HCT116 (cell line): ENCODE measurements around the gene TFDP1. TPM values are rescaled to one million over a fixed set of nuclear protein-coding genes. Genes with fewer than 3 reads are reported as not detected.

ENCODE experiments used
- ATAC-seq: fragments of 200-7000 bp; cut with Tn5 transposase; 2 replicates; pipeline ENCODE4 v1.9.1; 2020; ENCODE audit warnings: mild to moderate bottlenecking, moderate library complexity
- BruUV-seq: library from RNA; stranded (reverse); fragments of 400-500 nt; replicated peaks from 2 replicates; lab custom pipeline; 2021; lab: Mats Ljungman, UMichigan
- CTCF ChIA-PET: fragments of 300-600 bp; sonication (Branson Sonifier 250); formaldehyde crosslinking; loops from one replicate; lab custom pipeline; 2021; ENCODE audit warnings: antibody characterized with exemption; lab: Charles Lee
- POLR2A ChIA-PET: fragments of 300-600, 350-600 bp; sonication (Branson Sonifier 250); formaldehyde crosslinking; loops from one replicate; lab custom pipeline; 2021; ENCODE audit warnings: antibody characterized with exemption; lab: Charles Lee
- RAD21 ChIA-PET, 2 experiments: fragments of 300-600 bp; sonication (Branson Sonifier 250); formaldehyde crosslinking; loops; one replicate each; lab custom pipeline; 2023; ENCODE audit warnings: low total read pairs in 2 of 2; ENCODE audit not compliant: uncharacterized antibody in 2 of 2, unreplicated experiment in 2 of 2, low non-redundant PET in 1 of 2; lab: Charles Lee
- DNase-seq: peaks from one replicate; pipeline ENCODE4 v3.0.0-alpha.2; 2010; ENCODE audit warnings: low read depth, low spot score
- H2AFZ ChIP-seq: fragments of 200-600 bp; shearing (Covaris generic), sonication (generic); 2 replicates; pipeline ENCODE4 v1.6.1; 2017; ENCODE audit warnings: low read depth, mixed run types, mixed read lengths, antibody characterized with exemption, low read length; ENCODE audit not compliant: poor library complexity, severe bottlenecking
- H3K27ac ChIP-seq: 2 replicates; pipeline ENCODE4 v1.5.1; 2012; ENCODE audit warnings: low read depth, low read length
- H3K27me3 ChIP-seq: fragments of 200-600 bp; sonication (generic); 2 replicates; pipeline ENCODE4 v1.6.1; 2016; ENCODE audit warnings: mixed run types, low read length, mixed read lengths; ENCODE audit not compliant: insufficient read depth
- H3K36me3 ChIP-seq, 2 experiments: fragments of 200-500 bp in 1 of 2; fragments of 200-600 bp in 1 of 2; sonication (Bioruptor generic) in 1 of 2; sonication (generic) in 1 of 2; 2 replicates each; pipeline versions ENCODE4 v1.5.1 to v1.6.1; 2014 to 2016; ENCODE audit warnings: low read length in 2 of 2, inconsistent platforms in 1 of 2, mixed read lengths in 1 of 2, mixed run types in 1 of 2; ENCODE audit not compliant: insufficient read depth in 2 of 2, control insufficient read depth in 1 of 2
- H3K4me1 ChIP-seq, 2 experiments: fragments of 200-600 bp in 1 of 2; sonication (generic) in 1 of 2; 2 replicates each; pipeline versions ENCODE4 v1.5.1 to v1.6.1; 2012 to 2017; ENCODE audit warnings: low read length in 2 of 2, inconsistent platforms in 1 of 2, mild to moderate bottlenecking in 1 of 2, mixed read lengths in 1 of 2, mixed run types in 1 of 2, moderate library complexity in 1 of 2; ENCODE audit not compliant: insufficient read depth in 2 of 2, control insufficient read depth in 1 of 2
- H3K4me2 ChIP-seq: fragments of 200-600 bp; sonication (generic); 2 replicates; pipeline ENCODE4 v1.6.1; 2017; ENCODE audit warnings: mixed run types, low read length, mixed read lengths
- H3K4me3 ChIP-seq, 2 experiments: fragments of 200-600 bp in 1 of 2; sonication (generic) in 1 of 2; replicated peaks in 1 of 2; 2 replicates each; pipeline ENCODE4 v1.5.1; 2011 to 2016; ENCODE audit warnings: low read length in 2 of 2, control low read depth in 1 of 2, low read depth in 1 of 2, mild to moderate bottlenecking in 1 of 2, mixed read lengths in 1 of 2, mixed run types in 1 of 2
- H3K79me2 ChIP-seq: fragments of 200-600 bp; sonication (generic); 2 replicates; pipeline ENCODE4 v1.6.1; 2017; ENCODE audit warnings: mild to moderate bottlenecking, mixed run types, low read length, moderate library complexity, mixed read lengths; ENCODE audit not compliant: insufficient read depth
- H3K9ac ChIP-seq: fragments of 200-600 bp; sonication (generic); 2 replicates; pipeline ENCODE4 v1.6.1; 2016; ENCODE audit warnings: low read length, mixed read lengths
- H3K9me2 ChIP-seq: fragments of 200-600 bp; sonication (generic), shearing (Covaris generic); 2 replicates; pipeline ENCODE4 v1.6.1; 2017; ENCODE audit warnings: mixed run types, mild to moderate bottlenecking, moderate library complexity; ENCODE audit not compliant: insufficient read depth
- H3K9me3 ChIP-seq, 2 experiments: fragments of 200-500 bp in 1 of 2; fragments of 200-600 bp in 1 of 2; sonication (Bioruptor generic) in 1 of 2; sonication (generic) in 1 of 2; 2 replicates each; pipeline ENCODE4 v1.6.1; 2014 to 2017; ENCODE audit warnings: low read length in 2 of 2, mixed read lengths in 2 of 2, inconsistent platforms in 1 of 2, low read depth in 1 of 2, mild to moderate bottlenecking in 1 of 2, mixed run types in 1 of 2, moderate library complexity in 1 of 2; ENCODE audit not compliant: control insufficient read depth in 1 of 2, insufficient read depth in 1 of 2
- H4K20me1 ChIP-seq: fragments of 200-600 bp; sonication (generic), shearing (Covaris generic); 2 replicates; pipeline ENCODE4 v1.6.1; 2017; ENCODE audit warnings: mixed run types, mild to moderate bottlenecking, moderate library complexity; ENCODE audit not compliant: insufficient read depth
- ATF3 ChIP-seq: IDR thresholded peaks from 2 replicates; pipeline ENCODE4 v1.6.1; 2012
- CBX3 ChIP-seq: IDR thresholded peaks from 2 replicates; pipeline ENCODE4 v1.6.1; 2012; ENCODE audit warnings: low read depth
- CEBPB ChIP-seq: IDR thresholded peaks from 2 replicates; pipeline ENCODE4 v1.6.1; 2012; ENCODE audit warnings: low read depth
- ELF1 ChIP-seq: IDR thresholded peaks from 2 replicates; pipeline ENCODE4 v1.6.1; 2012; ENCODE audit warnings: low read depth, borderline replicate concordance
- EZH2phosphoT487 ChIP-seq: fragments of 200-600 bp; IDR thresholded peaks from 2 replicates; pipeline ENCODE4 v1.6.1; 2018; ENCODE audit warnings: antibody characterized with exemption, borderline replicate concordance
- FOSL1 ChIP-seq: IDR thresholded peaks from 2 replicates; pipeline ENCODE4 v1.6.1; 2012; ENCODE audit warnings: low read depth
- JUND ChIP-seq: IDR thresholded peaks from 2 replicates; pipeline ENCODE4 v1.6.1; 2012
- POLR2A ChIP-seq: IDR thresholded peaks from 2 replicates; pipeline ENCODE4 v1.7.0; 2011; ENCODE audit warnings: borderline replicate concordance; ENCODE audit not compliant: insufficient read depth, insufficient read length; ENCODE audit errors: extremely low read depth
- POLR2AphosphoS5 ChIP-seq: IDR thresholded peaks from 2 replicates; pipeline ENCODE4 v1.6.1; 2011; ENCODE audit warnings: mild to moderate bottlenecking, low read depth, low read length, moderate library complexity
- SIN3A ChIP-seq: IDR thresholded peaks from 2 replicates; pipeline ENCODE4 v1.6.1; 2012; ENCODE audit warnings: low read depth
- SP1 ChIP-seq: IDR thresholded peaks from 2 replicates; pipeline ENCODE4 v1.6.1; 2012; ENCODE audit warnings: low read depth
- SRF ChIP-seq: IDR thresholded peaks from 2 replicates; pipeline ENCODE4 v1.6.1; 2012; ENCODE audit warnings: low read depth
- TCF7L2 ChIP-seq: IDR thresholded peaks from 2 replicates; pipeline ENCODE4 v1.7.0; 2011; ENCODE audit warnings: borderline replicate concordance, inconsistent platforms; ENCODE audit not compliant: insufficient read depth, insufficient read length; ENCODE audit errors: extremely low read depth
- YY1 ChIP-seq: IDR thresholded peaks from 2 replicates; pipeline ENCODE4 v1.6.1; 2011; ENCODE audit warnings: low read length, low read depth, moderate library complexity, mild to moderate bottlenecking; ENCODE audit not compliant: insufficient replicate concordance; ENCODE audit errors: extremely low read depth
- ZBTB33 ChIP-seq: IDR thresholded peaks from 2 replicates; pipeline ENCODE4 v1.6.1; 2011; ENCODE audit warnings: mild to moderate bottlenecking, low read length, moderate library complexity; ENCODE audit not compliant: insufficient replicate concordance; ENCODE audit errors: extremely low read depth
- ZFX ChIP-seq: fragments of 450-650 bp; IDR thresholded peaks from 2 replicates; pipeline ENCODE4 v1.6.1; 2017
- ZNF274 ChIP-seq: fragments of 200-500 bp; sonication (Bioruptor generic); IDR thresholded peaks from 2 replicates; pipeline ENCODE4 v1.6.1; 2014; ENCODE audit warnings: mild to moderate bottlenecking, low read depth, low read length, inconsistent platforms
- intact Hi-C: fragments of 100-400 bp; cut with micrococcal nuclease; formaldehyde crosslinking; loops from 2 replicates; pipeline ENCODE4 v1.10.0; 2022
- total RNA-seq: library from RNA; stranded (reverse); gene quantifications from one replicate; pipeline ENCODE4 v1.2.1, GENCODE V29; 2021; ENCODE audit not compliant: unreplicated experiment
- TF ChIP-seq, protein P1 (sequence below), 3 experiments: fragments of 200-600 bp in 1 of 3; sonication (generic) in 1 of 3; IDR thresholded peaks in 2 of 3; conservative IDR thresholded peaks in 1 of 3; 2 replicates each; pipeline ENCODE4 v1.5.1; 2012 to 2017; ENCODE audit warnings: low read depth in 2 of 3, low read length in 2 of 3, antibody characterized with exemption in 1 of 3, borderline replicate concordance in 1 of 3, control low read depth in 1 of 3, mild to moderate bottlenecking in 1 of 3, mixed read lengths in 1 of 3, mixed run types in 1 of 3, moderate library complexity in 1 of 3; ENCODE audit not compliant: insufficient read depth in 1 of 3
- TF ChIP-seq, protein P2 (sequence below): IDR thresholded peaks from 2 replicates; pipeline ENCODE4 v1.6.1; 2012; ENCODE audit warnings: low read depth

Gene TFDP1
- total RNA-seq, 1 experiment from 2014 or later: 169 TPM

DNA sequence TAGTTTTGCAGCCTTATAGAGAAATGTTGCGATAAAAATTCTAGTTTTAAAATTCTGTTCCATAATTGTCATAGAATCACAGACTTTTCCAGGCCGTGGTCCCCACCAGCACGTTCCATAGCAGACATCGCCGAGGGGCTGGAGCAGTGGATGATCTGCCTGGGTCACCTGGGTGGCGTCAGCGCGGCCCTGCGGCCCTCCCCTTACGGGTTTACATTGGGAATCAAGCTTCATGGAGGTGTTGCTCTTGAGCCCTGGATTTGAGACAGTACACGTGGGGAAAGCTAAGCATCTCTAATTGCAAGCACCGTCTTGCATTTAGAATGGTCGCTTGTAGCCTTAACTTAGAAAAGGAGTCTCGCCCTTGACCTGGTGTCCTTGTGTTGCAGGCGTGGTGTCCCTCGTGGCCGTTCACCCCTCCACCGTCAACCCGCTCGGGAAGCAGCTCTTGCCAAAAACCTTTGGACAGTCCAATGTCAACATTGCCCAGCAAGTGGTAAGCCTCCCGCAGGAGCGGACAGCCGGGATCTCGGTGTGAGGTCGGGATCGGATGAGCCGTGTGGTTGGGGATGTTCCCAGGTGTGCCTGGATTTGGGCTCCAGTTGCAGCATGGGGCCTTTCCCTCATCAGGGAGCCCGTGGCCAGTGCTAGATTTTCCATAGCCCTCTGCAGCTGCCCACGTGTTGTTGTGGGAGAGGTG, 38.4 kb downstream of the TFDP1 start:
- Histone ChIP-seq H2AFZ (no peak overlapping the region), H3K4me2 (no peak overlapping the region), H3K27me3 (no peaks in the 10 kb centered on the region), H3K79me2 (peaks cover 97% of the 10 kb centered on the region), H3K4me1 (no peaks in the 10 kb centered on the region), H3K4me3 (no peak overlapping the region), H3K36me3 (peaks cover 15 to 45% of the 10 kb centered on the region in 2 experiments), H3K9me2 (no peaks in the 10 kb centered on the region), H3K27ac (no peak overlapping the region), H4K20me1 (peaks cover 11% of the 10 kb centered on the region; the same call in 1 of the 2 replicates), H3K9ac (no peak overlapping the region), H3K9me3 (no peaks in the 10 kb centered on the region)
- ChIA-PET CTCF (no interaction called here), RAD21 (no interaction called here), POLR2A (no interaction called here)
- ATAC-seq (no peak), DNase-seq (no peak)
- BruUV-seq: no TSS peak
- intact Hi-C loops: no loop called here
- TF ChIP-seq ZFX: no peak
- TF ChIP-seq TCF7L2: no peak
- TF ChIP-seq ATF3: no peak
- TF ChIP-seq CEBPB: no peak
- no peak for TF ChIP-seq EZH2phosphoT487
- no peak for TF ChIP-seq POLR2AphosphoS5
- no peak for TF ChIP-seq CBX3
- no peak for TF ChIP-seq FOSL1
- no peak for TF ChIP-seq JUND
- TF ChIP-seq YY1: no peak
- no peak for TF ChIP-seq ELF1
- TF ChIP-seq ZNF274: no peak
- TF ChIP-seq POLR2A: no peak
- TF ChIP-seq SRF: no peak
- TF ChIP-seq ZBTB33: no peak
- no peak for TF ChIP-seq SIN3A
- TF ChIP-seq SP1: no peak
- TF ChIP-seq, protein P1, sequence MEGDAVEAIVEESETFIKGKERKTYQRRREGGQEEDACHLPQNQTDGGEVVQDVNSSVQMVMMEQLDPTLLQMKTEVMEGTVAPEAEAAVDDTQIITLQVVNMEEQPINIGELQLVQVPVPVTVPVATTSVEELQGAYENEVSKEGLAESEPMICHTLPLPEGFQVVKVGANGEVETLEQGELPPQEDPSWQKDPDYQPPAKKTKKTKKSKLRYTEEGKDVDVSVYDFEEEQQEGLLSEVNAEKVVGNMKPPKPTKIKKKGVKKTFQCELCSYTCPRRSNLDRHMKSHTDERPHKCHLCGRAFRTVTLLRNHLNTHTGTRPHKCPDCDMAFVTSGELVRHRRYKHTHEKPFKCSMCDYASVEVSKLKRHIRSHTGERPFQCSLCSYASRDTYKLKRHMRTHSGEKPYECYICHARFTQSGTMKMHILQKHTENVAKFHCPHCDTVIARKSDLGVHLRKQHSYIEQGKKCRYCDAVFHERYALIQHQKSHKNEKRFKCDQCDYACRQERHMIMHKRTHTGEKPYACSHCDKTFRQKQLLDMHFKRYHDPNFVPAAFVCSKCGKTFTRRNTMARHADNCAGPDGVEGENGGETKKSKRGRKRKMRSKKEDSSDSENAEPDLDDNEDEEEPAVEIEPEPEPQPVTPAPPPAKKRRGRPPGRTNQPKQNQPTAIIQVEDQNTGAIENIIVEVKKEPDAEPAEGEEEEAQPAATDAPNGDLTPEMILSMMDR (IDR thresholded peaks at IDR 0.05 in 2 of 3, conservative IDR thresholded peaks at IDR 0.05 in 1 of 3; ENCODE audit: borderline replicate concordance in 1 of 3, insufficient read depth in 1 of 3, low read depth in 2 of 3, low read length in 2 of 3): no peak
- TF ChIP-seq, protein P2, sequence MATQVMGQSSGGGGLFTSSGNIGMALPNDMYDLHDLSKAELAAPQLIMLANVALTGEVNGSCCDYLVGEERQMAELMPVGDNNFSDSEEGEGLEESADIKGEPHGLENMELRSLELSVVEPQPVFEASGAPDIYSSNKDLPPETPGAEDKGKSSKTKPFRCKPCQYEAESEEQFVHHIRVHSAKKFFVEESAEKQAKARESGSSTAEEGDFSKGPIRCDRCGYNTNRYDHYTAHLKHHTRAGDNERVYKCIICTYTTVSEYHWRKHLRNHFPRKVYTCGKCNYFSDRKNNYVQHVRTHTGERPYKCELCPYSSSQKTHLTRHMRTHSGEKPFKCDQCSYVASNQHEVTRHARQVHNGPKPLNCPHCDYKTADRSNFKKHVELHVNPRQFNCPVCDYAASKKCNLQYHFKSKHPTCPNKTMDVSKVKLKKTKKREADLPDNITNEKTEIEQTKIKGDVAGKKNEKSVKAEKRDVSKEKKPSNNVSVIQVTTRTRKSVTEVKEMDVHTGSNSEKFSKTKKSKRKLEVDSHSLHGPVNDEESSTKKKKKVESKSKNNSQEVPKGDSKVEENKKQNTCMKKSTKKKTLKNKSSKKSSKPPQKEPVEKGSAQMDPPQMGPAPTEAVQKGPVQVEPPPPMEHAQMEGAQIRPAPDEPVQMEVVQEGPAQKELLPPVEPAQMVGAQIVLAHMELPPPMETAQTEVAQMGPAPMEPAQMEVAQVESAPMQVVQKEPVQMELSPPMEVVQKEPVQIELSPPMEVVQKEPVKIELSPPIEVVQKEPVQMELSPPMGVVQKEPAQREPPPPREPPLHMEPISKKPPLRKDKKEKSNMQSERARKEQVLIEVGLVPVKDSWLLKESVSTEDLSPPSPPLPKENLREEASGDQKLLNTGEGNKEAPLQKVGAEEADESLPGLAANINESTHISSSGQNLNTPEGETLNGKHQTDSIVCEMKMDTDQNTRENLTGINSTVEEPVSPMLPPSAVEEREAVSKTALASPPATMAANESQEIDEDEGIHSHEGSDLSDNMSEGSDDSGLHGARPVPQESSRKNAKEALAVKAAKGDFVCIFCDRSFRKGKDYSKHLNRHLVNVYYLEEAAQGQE: no peak
